GM12891 (cell line): ENCODE results near the gene TENT5C.

Experiments used
- POLR2A ChIP-seq: IDR thresholded peaks from 2 replicates; pipeline ENCODE4 v1.6.1; 2011; ENCODE audit warnings: low read depth, low read length, control low read depth
- POLR2AphosphoS5 ChIP-seq: IDR thresholded peaks from 2 replicates; pipeline ENCODE4 v1.6.1; 2011; ENCODE audit warnings: low read depth, low read length, control low read depth

DNA sequence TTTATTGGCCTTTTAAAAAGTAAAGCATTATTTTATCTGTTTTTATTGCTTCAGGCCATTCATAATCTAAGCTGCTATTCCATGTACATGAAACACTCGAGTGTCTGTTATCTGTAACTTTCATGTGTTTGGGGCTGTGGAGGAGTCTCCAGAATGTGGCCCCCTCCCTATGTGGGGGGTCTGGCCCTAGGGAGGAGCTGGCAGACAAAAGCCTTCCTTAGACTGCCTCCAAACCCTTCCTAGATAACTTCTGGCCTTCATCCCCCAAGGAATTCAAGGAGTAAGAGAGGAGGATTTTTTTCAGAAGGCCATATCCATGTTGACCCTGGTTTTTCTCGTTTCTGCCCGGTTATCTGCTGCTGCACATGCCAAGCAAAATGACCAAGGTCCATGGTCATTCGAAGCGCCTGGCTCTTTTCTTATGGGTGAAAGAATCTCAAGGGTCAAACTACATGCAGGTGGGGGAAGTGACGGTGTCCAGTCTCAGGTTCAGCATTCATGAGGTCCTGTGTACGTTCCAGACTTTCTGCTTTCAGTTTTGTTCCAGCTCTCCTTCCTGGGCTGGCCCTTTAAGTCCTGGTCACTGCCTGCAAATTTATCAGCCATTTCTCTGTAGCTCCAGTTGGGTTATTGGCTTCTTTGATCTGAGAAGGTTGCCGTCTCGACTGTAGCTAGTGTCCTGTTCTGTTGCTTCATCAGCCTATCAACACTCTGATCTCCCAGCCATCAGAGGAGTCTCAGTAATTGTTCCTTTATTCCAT lies 8.3 kb downstream of the TENT5C start:
- no peak for TF ChIP-seq POLR2AphosphoS5
- no peak for TF ChIP-seq POLR2A
